GM12874 (cell line): ENCODE results near the gene FAM53B.
A peak's percentile ranks its signal among the peaks of the same experiment; 100 is the strongest.

Experiments used
- CTCF ChIP-seq: IDR thresholded peaks from 2 replicates; pipeline ENCODE4 v1.5.1; 2011; ENCODE audit warnings: low read depth, mild to moderate bottlenecking, control low read depth, low read length, moderate library complexity; ENCODE audit not compliant: insufficient read depth

The FAM53B gene

GRCh38 chr10:124636271-124636995 is 107.7 kb downstream of the FAM53B start:
- TF ChIP-seq CTCF, result peak; percentile 37; the same call in 1 of the 2 replicates

- no peak for TF ChIP-seq CTCF
These were observed 111.6 kb downstream of the FAM53B start for GRCh38 chr10:124632566-124632965.

DNA sequence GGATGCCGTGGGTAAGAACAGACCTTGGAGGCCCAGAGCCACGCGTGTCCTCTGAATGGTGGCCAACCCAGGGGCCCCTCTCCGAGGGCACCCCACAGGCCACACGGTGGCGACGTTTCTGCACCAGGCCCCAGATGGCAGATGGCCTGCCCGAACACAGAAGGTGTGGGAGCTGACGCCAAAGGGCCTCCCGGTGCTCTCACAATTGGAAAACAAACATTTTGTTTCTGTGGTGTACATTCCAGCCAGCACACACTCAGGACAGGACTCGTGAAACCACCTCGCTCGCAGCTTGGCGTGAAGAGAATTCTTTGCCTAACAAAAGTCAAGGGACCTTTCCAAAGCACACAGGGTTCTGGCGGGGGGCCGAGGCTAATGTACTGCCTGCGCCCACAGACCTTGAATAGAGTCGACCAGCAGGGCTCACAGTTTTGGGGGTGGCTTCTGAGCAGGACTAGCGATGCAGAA is 112.1 kb downstream of the FAM53B start:
- peak; percentile 35; the same call in 1 of the 2 replicates for TF ChIP-seq CTCF

DNA sequence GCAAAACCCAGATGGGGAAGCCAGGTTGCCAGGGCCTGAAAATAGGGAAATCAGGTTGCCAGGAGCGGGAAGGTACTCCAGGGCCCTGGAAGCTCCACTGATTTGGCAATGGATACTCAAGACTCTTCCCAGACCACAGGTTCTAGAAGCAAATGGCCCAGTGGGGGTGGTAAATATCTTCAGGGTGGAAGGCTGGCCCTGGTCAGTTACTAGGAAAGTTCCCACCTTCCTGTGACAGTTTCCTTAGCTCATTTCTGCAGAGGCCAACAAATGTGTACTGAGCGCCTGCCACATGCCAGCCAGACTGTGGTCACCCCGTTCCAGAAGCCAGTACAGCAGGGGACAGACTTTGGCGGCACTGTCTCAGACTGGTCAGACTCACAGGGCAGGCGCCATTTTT is 113.6 kb downstream of the FAM53B start:
- TF ChIP-seq CTCF, result no peak

- TF ChIP-seq CTCF, result no peak
These were observed 114.3 kb downstream of the FAM53B start for GRCh38 chr10:124629842-124630241.

DNA sequence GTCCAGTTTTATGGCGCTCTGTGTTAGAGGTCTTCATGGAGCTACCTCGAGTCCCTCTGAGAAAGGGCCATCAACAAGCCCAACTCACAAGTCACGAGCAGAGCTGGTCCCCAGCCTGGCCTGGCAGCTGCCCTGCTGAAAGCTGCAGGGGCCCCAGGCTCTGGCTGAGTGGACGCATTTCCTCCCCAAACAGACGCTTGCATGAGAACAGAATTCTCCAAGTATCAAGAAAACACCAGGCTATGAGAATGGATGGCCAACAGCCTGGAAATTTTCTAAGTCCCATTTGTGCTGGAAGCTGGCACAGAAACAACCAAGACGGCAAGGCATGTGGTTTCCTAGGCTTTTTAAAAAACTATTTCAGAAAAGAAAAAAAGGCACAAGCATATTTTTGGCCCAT is 114.8 kb downstream of the FAM53B start:
- no peak for TF ChIP-seq CTCF

- TF ChIP-seq CTCF, result no peak
These were observed 115.5 kb downstream of the FAM53B start for GRCh38 chr10:124628676-124629021.
